Measurements from ENCODE around the gene MORN3. TPM values are rescaled to one million over a fixed set of nuclear protein-coding genes. Genes with fewer than 3 reads are reported as not detected.
"Not testable (repeated sequence)": the region's sequence is repeated elsewhere in the genome, so short reads cannot be mapped to it uniquely, and the experiment has no call there.

Gene MORN3
- 0.32 TPM in 1 of 2 replicates, not detected in the other for total RNA-seq

- H3K4me3 ChIP-seq (ENCODE audit: low read depth, low read length): no peak within 1 kb of the TSS
- DNase-seq (ENCODE audit: low read depth): no peak
- TF ChIP-seq, protein P1, sequence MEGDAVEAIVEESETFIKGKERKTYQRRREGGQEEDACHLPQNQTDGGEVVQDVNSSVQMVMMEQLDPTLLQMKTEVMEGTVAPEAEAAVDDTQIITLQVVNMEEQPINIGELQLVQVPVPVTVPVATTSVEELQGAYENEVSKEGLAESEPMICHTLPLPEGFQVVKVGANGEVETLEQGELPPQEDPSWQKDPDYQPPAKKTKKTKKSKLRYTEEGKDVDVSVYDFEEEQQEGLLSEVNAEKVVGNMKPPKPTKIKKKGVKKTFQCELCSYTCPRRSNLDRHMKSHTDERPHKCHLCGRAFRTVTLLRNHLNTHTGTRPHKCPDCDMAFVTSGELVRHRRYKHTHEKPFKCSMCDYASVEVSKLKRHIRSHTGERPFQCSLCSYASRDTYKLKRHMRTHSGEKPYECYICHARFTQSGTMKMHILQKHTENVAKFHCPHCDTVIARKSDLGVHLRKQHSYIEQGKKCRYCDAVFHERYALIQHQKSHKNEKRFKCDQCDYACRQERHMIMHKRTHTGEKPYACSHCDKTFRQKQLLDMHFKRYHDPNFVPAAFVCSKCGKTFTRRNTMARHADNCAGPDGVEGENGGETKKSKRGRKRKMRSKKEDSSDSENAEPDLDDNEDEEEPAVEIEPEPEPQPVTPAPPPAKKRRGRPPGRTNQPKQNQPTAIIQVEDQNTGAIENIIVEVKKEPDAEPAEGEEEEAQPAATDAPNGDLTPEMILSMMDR (IDR thresholded peaks at IDR 0.05; ENCODE audit: insufficient read depth, low read depth, low read length): no peak
These were observed at the start of gene MORN3 for GRCh38 chr12:121669521-121669900. Gene MORN3 (minus strand): TSS chr12:121669654. CDS start chr12:121669483, 171 bp downstream.

GRCh38 chr12:121718653-121719239 lies 49.3 kb upstream of the MORN3 start:
- TF ChIP-seq, protein P1 (IDR thresholded peaks at IDR 0.05; ENCODE audit: insufficient read depth, low read depth, low read length): no peak
- H3K4me3 ChIP-seq (ENCODE audit: low read depth, low read length): no peak overlapping the region
- DNase-seq (ENCODE audit: low read depth): no peak

DNA sequence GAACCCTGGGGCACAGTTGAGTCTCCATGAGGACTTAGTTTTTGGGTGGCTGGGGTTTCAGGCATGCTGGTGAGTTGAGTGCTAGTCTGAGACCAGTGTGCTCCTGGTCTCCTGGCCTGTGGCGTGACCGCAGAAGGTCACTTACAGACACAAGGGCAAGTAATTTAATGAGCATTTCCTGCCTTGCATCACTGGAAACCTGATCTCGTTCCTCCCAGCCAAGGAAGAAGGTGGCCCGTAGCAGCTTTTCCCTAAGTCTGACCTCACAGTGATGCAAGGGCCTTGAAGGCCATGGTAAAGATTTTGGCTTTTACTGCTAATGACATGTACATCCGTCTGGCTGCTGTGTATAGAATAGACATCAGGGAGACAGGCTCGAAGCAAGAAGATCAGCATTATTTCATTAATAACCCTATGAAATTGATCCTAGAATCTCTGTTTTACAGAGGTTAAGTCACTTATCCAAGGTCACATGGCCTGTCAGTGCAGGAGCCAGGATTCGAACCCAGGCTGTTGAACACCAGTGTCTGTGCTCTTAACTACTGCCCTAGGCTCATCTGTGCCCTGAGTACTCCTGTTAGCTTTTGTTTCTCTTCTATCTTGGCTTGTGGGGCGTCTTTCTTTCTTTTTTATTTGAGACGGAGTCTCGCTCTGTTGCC lies 47.7 kb upstream of the MORN3 start:
- TF ChIP-seq, protein P1 (IDR thresholded peaks at IDR 0.05; ENCODE audit: insufficient read depth, low read depth, low read length): no peak
- peak; percentile 100 for DNase-seq (ENCODE audit: low read depth)
- H3K4me3 ChIP-seq (ENCODE audit: low read depth, low read length): no peak overlapping the region

GRCh38 chr12:121715862-121716435 lies 46.5 kb upstream of the MORN3 start:
- TF ChIP-seq, protein P1 (IDR thresholded peaks at IDR 0.05; ENCODE audit: insufficient read depth, low read depth, low read length): no peak
- H3K4me3 ChIP-seq (ENCODE audit: low read depth, low read length): no peak overlapping the region
- DNase-seq (ENCODE audit: low read depth): no peak

GRCh38 chr12:121715055-121715454 lies 45.6 kb upstream of the MORN3 start:
- not testable (repeated sequence) for DNase-seq (ENCODE audit: low read depth); H3K4me3 ChIP-seq (ENCODE audit: low read depth, low read length)

DNA sequence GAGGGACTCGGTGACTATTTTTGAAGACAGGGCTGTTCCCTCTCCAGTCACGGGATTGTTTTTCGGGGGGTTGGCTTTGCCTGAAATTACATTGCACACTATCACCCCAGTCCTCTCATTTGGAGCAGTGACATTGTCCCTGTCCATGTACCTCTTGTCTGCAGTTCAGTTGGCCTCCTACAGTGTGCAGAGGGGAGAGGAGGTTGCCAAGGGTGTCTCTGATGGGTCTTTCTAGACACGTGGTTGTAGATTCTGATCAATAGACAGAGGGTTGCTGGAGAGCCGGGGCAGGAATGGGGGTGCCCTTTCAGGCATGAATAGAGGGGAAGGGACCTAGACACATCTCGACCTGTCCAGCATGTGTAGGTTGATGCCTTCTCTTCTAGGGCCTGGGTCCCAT lies 44.3 kb upstream of the MORN3 start:
- no peak for DNase-seq (ENCODE audit: low read depth)
- peak overlapping the region; percentile 94 for H3K4me3 ChIP-seq (ENCODE audit: low read depth, low read length)
- TF ChIP-seq, protein P1 (IDR thresholded peaks at IDR 0.05; ENCODE audit: insufficient read depth, low read depth, low read length): no peak

DNA sequence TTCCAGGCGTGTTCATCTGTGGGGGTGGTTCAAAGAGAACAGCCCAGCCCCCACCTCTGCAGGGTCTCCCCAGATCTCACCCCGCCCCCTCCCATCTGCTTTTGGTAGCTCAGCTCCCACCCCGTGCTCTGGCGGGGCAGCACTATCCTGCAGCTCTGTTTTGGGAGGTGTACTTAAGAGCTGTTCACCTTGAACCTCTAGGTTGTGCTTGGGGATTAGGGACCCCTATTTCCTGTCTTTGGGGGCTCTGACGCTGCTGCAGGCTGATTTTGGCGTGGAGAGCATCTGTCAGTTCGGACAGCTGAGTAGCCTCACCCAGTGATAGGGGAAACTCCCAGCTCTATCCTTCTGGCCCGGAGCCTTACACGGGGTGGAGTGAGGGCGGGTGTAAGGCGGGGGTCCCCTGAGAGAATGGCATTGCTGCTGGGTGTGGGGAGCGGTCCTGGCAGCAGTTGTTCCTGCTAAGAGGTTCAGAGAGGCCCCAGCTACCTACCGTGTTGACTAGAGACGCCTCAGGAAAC lies 43.9 kb upstream of the MORN3 start:
- TF ChIP-seq, protein P1 (IDR thresholded peaks at IDR 0.05; ENCODE audit: insufficient read depth, low read depth, low read length): no peak
- H3K4me3 ChIP-seq (ENCODE audit: low read depth, low read length): peak overlapping the region; percentile 94
- DNase-seq (ENCODE audit: low read depth): peak; percentile 50

Measured in fibroblast of villous mesenchyme (primary cell).